Esophagus squamous epithelium (tissue), 5 donors: ENCODE data around the gene ATP8A2. TPM values are rescaled to one million over a fixed set of nuclear protein-coding genes. Genes with fewer than 3 reads are reported as not detected.

Experiments
- DNase-seq: peaks from one replicate; lab custom pipeline; 2025; lab: John Stamatoyannopoulos, UW
- H3K27ac ChIP-seq, 4 donors: fragments of 200-600 bp; sonication (generic); one replicate each; pipeline ENCODE4 v1.5.1; 2016 to 2019; ENCODE audit warnings: mild to moderate bottlenecking in 1 of 4
- H3K27me3 ChIP-seq, 4 donors: fragments of 200-600 bp; sonication (generic); 1 replicate in 3 of 4; 2 replicates in 1 of 4; pipeline versions ENCODE4 v1.5.1 to v1.6.0; 2017 to 2021; ENCODE audit warnings: antibody characterized with exemption in 1 of 4
- H3K36me3 ChIP-seq, 3 donors: fragments of 200-600 bp; sonication (generic); one replicate each; pipeline ENCODE4 v1.5.1; 2016 to 2019
- H3K4me1 ChIP-seq, 3 donors: fragments of 200-600 bp; sonication (generic); one replicate each; pipeline ENCODE4 v1.5.1; 2017 to 2019
- H3K4me3 ChIP-seq, 4 donors: fragments of 200-600 bp; sonication (generic); 1 replicate in 3 of 4; 2 replicates in 1 of 4; pipeline ENCODE4 v1.5.1; 2016 to 2019; ENCODE audit warnings: mild to moderate bottlenecking in 2 of 4, moderate library complexity in 1 of 4
- H3K9me3 ChIP-seq, 3 donors: fragments of 200-600 bp; sonication (generic); one replicate each; pipeline ENCODE4 v1.5.1; 2016 to 2019
- POLR2A ChIP-seq, 4 donors: fragments of 450-650 bp; IDR thresholded peaks; one replicate each; pipeline ENCODE4 v1.6.1; 2017; ENCODE audit warnings: antibody characterized with exemption in 4 of 4, mild to moderate bottlenecking in 4 of 4, moderate library complexity in 3 of 4
- WGBS, 2 donors: methylation state at CpG; one replicate each; pipeline ENCODE4 v1.1.5; 2018; 5-methylcytosine and 5-hydroxymethylcytosine counted together
- intact Hi-C: fragments of 100-400 bp; cut with DNase I; formaldehyde crosslinking; loops from one replicate; pipeline ENCODE4 v1.15.0; 2022
- total RNA-seq, 4 donors: library from RNA; depleted of rRNA; stranded (reverse); fragments of >200 nt; gene quantifications; one replicate each; pipeline ENCODE4 v1.1.0, GENCODE V29; 2016
- TF ChIP-seq, protein P1 (sequence below), 6 experiments: fragments of 450-650 bp in 4 of 6; fragments of 200-600 bp in 2 of 6; sonication (generic) in 2 of 6; IDR thresholded peaks; one replicate each; pipeline ENCODE4 v1.5.1; 2016 to 2019; ENCODE audit warnings: antibody characterized with exemption in 6 of 6, mild to moderate bottlenecking in 4 of 6, moderate library complexity in 4 of 6
- donor health status: DM: yes; HTN: yes; CAD: no.

Gene ATP8A2
- total RNA-seq, 4 donors from 2014 or later, result not detected

DNA sequence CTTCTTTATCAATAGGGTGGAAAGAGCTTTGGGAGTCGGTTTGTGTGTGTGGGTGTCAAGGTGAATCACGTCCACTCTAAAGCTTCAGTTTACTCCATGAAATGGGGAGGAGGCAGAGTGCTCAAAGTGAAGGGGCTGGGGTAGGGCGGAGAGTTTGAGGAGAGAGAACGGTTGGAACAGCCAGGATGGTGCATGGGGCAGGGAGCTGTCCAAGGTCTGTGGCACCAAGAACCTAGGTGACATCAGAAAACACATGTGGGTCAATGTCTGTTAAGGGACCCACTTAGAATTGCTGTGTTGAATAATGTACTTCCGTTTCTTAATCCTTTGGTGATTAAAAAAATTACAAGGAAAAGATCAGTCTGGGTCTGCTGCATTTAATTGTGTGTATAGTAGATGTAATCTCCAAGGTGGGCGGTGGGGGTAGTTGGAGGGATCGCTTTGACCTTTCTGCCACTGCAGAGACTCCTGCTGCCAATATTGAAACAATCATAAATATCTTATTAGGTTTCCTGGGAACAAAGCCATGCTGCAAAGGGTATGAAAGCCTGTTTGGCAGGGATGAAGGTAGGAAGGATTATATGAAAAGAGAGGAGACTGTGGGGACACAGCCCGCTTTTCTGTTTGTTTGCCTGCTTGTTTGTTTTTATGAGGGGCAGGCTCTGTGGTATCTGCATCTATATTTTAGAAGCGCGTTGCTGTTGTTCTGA lies 122.3 kb downstream of the ATP8A2 start:
- H3K4me1 ChIP-seq, result no peaks in the 10 kb centered on the region
- H3K4me3 ChIP-seq, result no peak overlapping the region
- no peaks in the 10 kb centered on the region for H3K36me3 ChIP-seq
- peaks cover 0 to 13% (median 0%) of the 10 kb centered on the region in 4 donors for H3K27me3 ChIP-seq
- no peak overlapping the region for H3K27ac ChIP-seq
- no peaks in the 10 kb centered on the region for H3K9me3 ChIP-seq
- no peak for TF ChIP-seq POLR2A (IDR thresholded peaks at IDR 0.05)
- TF ChIP-seq, protein P1, sequence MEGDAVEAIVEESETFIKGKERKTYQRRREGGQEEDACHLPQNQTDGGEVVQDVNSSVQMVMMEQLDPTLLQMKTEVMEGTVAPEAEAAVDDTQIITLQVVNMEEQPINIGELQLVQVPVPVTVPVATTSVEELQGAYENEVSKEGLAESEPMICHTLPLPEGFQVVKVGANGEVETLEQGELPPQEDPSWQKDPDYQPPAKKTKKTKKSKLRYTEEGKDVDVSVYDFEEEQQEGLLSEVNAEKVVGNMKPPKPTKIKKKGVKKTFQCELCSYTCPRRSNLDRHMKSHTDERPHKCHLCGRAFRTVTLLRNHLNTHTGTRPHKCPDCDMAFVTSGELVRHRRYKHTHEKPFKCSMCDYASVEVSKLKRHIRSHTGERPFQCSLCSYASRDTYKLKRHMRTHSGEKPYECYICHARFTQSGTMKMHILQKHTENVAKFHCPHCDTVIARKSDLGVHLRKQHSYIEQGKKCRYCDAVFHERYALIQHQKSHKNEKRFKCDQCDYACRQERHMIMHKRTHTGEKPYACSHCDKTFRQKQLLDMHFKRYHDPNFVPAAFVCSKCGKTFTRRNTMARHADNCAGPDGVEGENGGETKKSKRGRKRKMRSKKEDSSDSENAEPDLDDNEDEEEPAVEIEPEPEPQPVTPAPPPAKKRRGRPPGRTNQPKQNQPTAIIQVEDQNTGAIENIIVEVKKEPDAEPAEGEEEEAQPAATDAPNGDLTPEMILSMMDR (IDR thresholded peaks at IDR 0.05), result no peak
- DNase-seq, result no peak
- WGBS, 2 donors, result 54 to 59% methylated on average over 10 of the region's 10 CpGs
- intact Hi-C loops, result no loop called here

DNA sequence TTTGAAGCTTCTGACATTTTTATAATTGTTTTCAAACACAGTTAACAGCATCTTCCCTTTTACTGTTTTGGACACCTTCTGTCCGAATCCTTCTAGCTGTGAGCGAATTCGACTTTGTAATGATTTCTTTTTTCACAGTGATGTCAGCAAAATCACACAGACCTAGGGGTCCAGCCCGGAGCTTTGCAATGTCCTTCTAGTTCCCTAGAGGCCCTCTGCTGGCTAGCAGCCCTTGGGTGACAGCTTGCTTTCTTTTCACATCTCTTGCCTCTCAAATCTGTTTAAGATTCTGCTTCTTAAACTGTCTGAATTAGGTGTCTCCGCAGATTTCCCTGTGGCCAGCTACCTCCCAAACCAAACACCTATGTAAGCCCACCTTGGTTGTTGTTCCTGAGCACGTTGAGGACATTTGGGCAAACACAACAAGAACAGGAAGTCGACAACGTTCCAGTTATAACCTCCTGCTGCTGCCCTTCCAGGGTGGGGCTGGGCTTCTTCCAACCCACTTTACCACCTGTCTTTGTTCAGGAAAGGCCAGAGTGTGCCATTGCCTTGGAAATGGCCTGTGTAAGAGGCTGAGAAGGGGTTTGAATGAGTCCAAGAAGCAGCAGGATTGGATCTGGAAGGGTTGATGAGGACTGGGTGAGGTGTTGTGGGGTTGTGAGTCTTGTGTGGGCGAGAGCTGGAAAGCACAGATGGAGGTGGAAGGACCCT lies 123.1 kb downstream of the ATP8A2 start:
- Histone ChIP-seq H3K4me3 (no peak overlapping the region), H3K4me1 (no peaks in the 10 kb centered on the region), H3K36me3 (no peaks in the 10 kb centered on the region), H3K27me3 (peaks cover 0 to 7% (median 0%) of the 10 kb centered on the region in 4 donors), H3K9me3 (no peaks in the 10 kb centered on the region), H3K27ac (no peak overlapping the region)
- DNase-seq, result no peak
- WGBS, 2 donors, result 45 to 51% methylated on average over 8 of the region's 9 CpGs
- intact Hi-C loops, result no loop called here
- no peak for TF ChIP-seq POLR2A (IDR thresholded peaks at IDR 0.05)
- TF ChIP-seq, protein P1 (IDR thresholded peaks at IDR 0.05), result no peak

DNA sequence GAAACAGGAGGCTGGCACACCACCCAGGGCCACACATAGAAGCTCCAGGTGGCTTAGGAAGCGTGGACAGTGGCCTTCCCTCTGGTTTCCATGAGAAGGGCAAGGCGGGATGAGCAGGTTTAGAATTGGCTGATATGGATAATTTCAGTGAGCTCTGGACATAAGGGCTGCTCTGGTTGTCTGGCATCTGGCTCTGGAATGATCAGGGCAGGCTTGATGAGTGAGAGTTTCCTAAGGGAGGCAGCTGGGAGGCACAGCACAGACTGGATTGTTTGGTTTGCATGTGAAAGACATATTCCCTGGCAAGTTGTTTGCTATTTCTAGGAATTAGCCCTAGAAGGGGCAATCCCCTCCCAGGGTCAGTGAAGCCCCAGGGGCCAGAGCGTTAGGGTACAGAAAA lies 129.5 kb downstream of the ATP8A2 start:
- H3K9me3 ChIP-seq, result no peaks in the 10 kb centered on the region
- no peaks in the 10 kb centered on the region for H3K36me3 ChIP-seq
- no peaks in the 10 kb centered on the region for H3K4me1 ChIP-seq
- DNase-seq, result no peak
- H3K4me3 ChIP-seq, result no peak overlapping the region
- no peaks in the 10 kb centered on the region for H3K27me3 ChIP-seq
- no peak overlapping the region for H3K27ac ChIP-seq
- TF ChIP-seq POLR2A (IDR thresholded peaks at IDR 0.05), result no peak
- WGBS, 2 donors, result 33 to 65% methylated on average over 3 of the region's 3 CpGs
- intact Hi-C loops, result no loop called here

DNA sequence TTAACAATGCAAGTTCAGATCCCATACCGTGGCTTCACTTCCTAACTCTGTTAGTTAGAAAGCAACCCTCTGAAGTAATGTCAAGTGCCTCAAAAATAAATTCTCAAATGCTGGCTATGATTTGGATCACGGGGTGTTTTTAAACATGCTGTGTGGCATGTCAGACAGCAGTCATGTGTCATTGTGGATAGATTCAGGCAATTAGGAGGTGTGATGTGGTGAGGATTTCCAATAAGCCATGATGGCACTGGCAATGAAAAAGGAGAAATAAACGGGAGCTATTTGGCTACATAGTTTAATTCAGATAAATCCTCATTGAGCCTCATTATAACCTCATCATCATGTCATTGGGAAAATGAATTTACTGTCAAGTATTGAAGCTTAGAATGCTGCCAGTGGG lies 130.3 kb downstream of the ATP8A2 start:
- no peak overlapping the region for H3K27ac ChIP-seq
- intact Hi-C loops, result no loop called here
- no peaks in the 10 kb centered on the region for H3K36me3 ChIP-seq
- no peaks in the 10 kb centered on the region for H3K4me1 ChIP-seq
- H3K27me3 ChIP-seq, result no peaks in the 10 kb centered on the region
- no peak for DNase-seq
- no peaks in the 10 kb centered on the region for H3K9me3 ChIP-seq
- no peak for TF ChIP-seq POLR2A (IDR thresholded peaks at IDR 0.05)
- TF ChIP-seq, protein P1 (IDR thresholded peaks at IDR 0.05), result no peak
- 51 to 55% methylated on average over 3 of the region's 3 CpGs for WGBS, 2 donors
- H3K4me3 ChIP-seq, result no peak overlapping the region

DNA sequence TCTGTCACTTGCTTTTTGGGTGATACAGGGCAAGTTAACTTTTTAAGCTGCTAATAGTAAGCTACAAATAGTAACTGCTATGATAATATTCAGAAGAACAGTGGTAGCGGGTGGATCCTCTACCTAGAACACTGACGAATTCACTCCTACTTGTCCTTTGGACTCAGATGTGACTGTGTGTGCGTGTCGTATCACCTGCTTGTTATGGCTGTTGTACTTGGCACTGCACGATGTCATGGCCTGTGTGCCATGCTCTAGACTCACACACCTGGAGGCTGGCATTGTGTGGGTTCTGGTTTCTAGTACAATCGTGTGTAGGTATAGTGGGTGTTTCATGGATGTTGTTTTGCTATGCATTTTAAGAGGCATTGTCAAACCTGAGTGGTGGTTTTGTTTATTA lies 130.8 kb downstream of the ATP8A2 start:
- Histone ChIP-seq H3K27me3 (no peaks in the 10 kb centered on the region), H3K4me1 (no peaks in the 10 kb centered on the region), H3K27ac (no peak overlapping the region), H3K36me3 (no peaks in the 10 kb centered on the region), H3K9me3 (no peaks in the 10 kb centered on the region), H3K4me3 (no peak overlapping the region)
- intact Hi-C loops, result no loop called here
- no peak for TF ChIP-seq POLR2A (IDR thresholded peaks at IDR 0.05)
- TF ChIP-seq, protein P1 (IDR thresholded peaks at IDR 0.05), result no peak
- no peak for DNase-seq
- 76 to 81% methylated on average over 6 of the region's 6 CpGs for WGBS, 2 donors
